ENCODE results near the gene MEIS3.
"Not testable (repeated sequence)": the region's sequence is repeated elsewhere in the genome, so short reads cannot be mapped to it uniquely, and the experiment has no call there.

Gene MEIS3

GRCh38 chr19:47384533-47384932 is 34.8 kb downstream of the MEIS3 start:
- DNase-seq (ENCODE audit: low spot score) = not testable (repeated sequence)

GRCh38 chr19:47383890-47384289 is 35.4 kb downstream of the MEIS3 start:
- not testable (repeated sequence) for DNase-seq (ENCODE audit: low spot score)

GRCh38 chr19:47381653-47382279 is 37.6 kb downstream of the MEIS3 start:
- DNase-seq (ENCODE audit: low spot score) = no peak

GRCh38 chr19:47381121-47381520 is 38.2 kb downstream of the MEIS3 start:
- no peak for DNase-seq (ENCODE audit: low spot score)

- no peak for DNase-seq (ENCODE audit: low spot score)
Observed at GRCh38 chr19:47380559-47380958, 38.8 kb downstream of the MEIS3 start.

GRCh38 chr19:47379381-47379938 is 39.9 kb downstream of the MEIS3 start:
- DNase-seq (ENCODE audit: low spot score) = no peak

- no peak for DNase-seq (ENCODE audit: low spot score)
Observed at GRCh38 chr19:47378246-47378645, 41.1 kb downstream of the MEIS3 start.

GRCh38 chr19:47377801-47378200 is 41.5 kb downstream of the MEIS3 start:
- no peak for DNase-seq (ENCODE audit: low spot score)

- DNase-seq (ENCODE audit: low spot score) = no peak
Observed at GRCh38 chr19:47377208-47377701, 42.1 kb downstream of the MEIS3 start.

- no peak for DNase-seq (ENCODE audit: low spot score)
Observed at GRCh38 chr19:47376589-47377144, 42.7 kb downstream of the MEIS3 start.

- no peak for DNase-seq (ENCODE audit: low spot score)
Observed at GRCh38 chr19:47375694-47376588, 43.4 kb downstream of the MEIS3 start.

GRCh38 chr19:47374876-47375693 is 44.2 kb downstream of the MEIS3 start:
- DNase-seq (ENCODE audit: low spot score) = no peak

GRCh38 chr19:47373246-47374240 is 45.8 kb downstream of the MEIS3 start:
- no peak for DNase-seq (ENCODE audit: low spot score)

GRCh38 chr19:47372603-47373002 is 46.7 kb downstream of the MEIS3 start:
- no peak for DNase-seq (ENCODE audit: low spot score)

- DNase-seq (ENCODE audit: low spot score) = no peak
Observed at GRCh38 chr19:47371261-47371660, 48.1 kb downstream of the MEIS3 start.

- no peak for DNase-seq (ENCODE audit: low spot score)
Observed at GRCh38 chr19:47370045-47370611, 49.2 kb downstream of the MEIS3 start.

- not testable (repeated sequence) for DNase-seq (ENCODE audit: low spot score)
Observed at GRCh38 chr19:47365455-47365854, 53.9 kb downstream of the MEIS3 start.

- DNase-seq (ENCODE audit: low spot score) = no peak
Observed at GRCh38 chr19:47363758-47364531, 55.4 kb downstream of the MEIS3 start.

- no peak for DNase-seq (ENCODE audit: low spot score)
Observed at GRCh38 chr19:47362321-47362720, 57.0 kb downstream of the MEIS3 start.

Data from HuH-7.5 (cell line).